Thyroid gland (tissue), 4 donors: Measurements from ENCODE around the gene PRKAB1. TPM values are rescaled to one million over a fixed set of nuclear protein-coding genes. Genes with fewer than 3 reads are reported as not detected.
A peak's percentile ranks its signal among the peaks of the same experiment; 100 is the strongest.
"Not testable (repeated sequence)": the region's sequence is repeated elsewhere in the genome, so short reads cannot be mapped to it uniquely, and the experiment has no call there.

Source experiments
- DNase-seq, 2 donors: peaks; one replicate each; pipeline ENCODE4 v3.0.0-alpha.2; 2019
- H3K27ac ChIP-seq, 3 donors: fragments of 200-600 bp; sonication (generic); 1 replicate in 2 of 3; 2 replicates in 1 of 3; pipeline ENCODE4 v1.5.1; 2016 to 2019; ENCODE audit warnings: mild to moderate bottlenecking in 1 of 3, moderate library complexity in 1 of 3
- H3K27me3 ChIP-seq: fragments of 200-600 bp; sonication (generic); one replicate; pipeline ENCODE4 v1.5.1; 2019
- H3K36me3 ChIP-seq, 2 donors: fragments of 200-600 bp; sonication (generic); one replicate each; pipeline ENCODE4 v1.5.1; 2016 to 2019
- H3K4me1 ChIP-seq, 2 donors: fragments of 200-600 bp; sonication (generic); one replicate each; pipeline ENCODE4 v1.5.1; 2017 to 2019
- H3K4me3 ChIP-seq, 3 donors: fragments of 200-600 bp; sonication (generic); replicated peaks in 1 of 3; 1 replicate in 2 of 3; 2 replicates in 1 of 3; pipeline ENCODE4 v1.5.1; 2016; ENCODE audit warnings: mild to moderate bottlenecking in 1 of 3
- H3K9me3 ChIP-seq: fragments of 200-600 bp; sonication (generic); one replicate; pipeline ENCODE4 v1.5.1; 2017
- POLR2A ChIP-seq, 2 donors: fragments of 450-650 bp; IDR thresholded peaks; one replicate each; pipeline ENCODE4 v1.6.1; 2017; ENCODE audit warnings: antibody characterized with exemption in 2 of 2, mild to moderate bottlenecking in 2 of 2, moderate library complexity in 1 of 2
- WGBS, 2 donors: methylation state at CpG; one replicate each; pipeline ENCODE4 v1.1.5; 2017; 5-methylcytosine and 5-hydroxymethylcytosine counted together
- intact Hi-C: fragments of 100-400 bp; cut with DNase I; formaldehyde crosslinking; loops from one replicate; pipeline ENCODE4 v1.15.1; 2023
- total RNA-seq, 4 donors: library from RNA; depleted of rRNA; stranded (reverse); fragments of >200 nt; gene quantifications; one replicate each; pipeline ENCODE4 v1.2.3, GENCODE V29; 2016
- TF ChIP-seq, protein P1 (sequence below), 6 experiments: fragments of 200-600 bp in 3 of 6; fragments of 450-650 bp in 3 of 6; sonication (generic) in 3 of 6; IDR thresholded peaks; one replicate each; pipeline ENCODE4 v1.5.1; 2016 to 2019; ENCODE audit warnings: antibody characterized with exemption in 6 of 6, mild to moderate bottlenecking in 2 of 6, inconsistent platforms in 1 of 6, moderate library complexity in 1 of 6

PRKAB1 gene, protein sequence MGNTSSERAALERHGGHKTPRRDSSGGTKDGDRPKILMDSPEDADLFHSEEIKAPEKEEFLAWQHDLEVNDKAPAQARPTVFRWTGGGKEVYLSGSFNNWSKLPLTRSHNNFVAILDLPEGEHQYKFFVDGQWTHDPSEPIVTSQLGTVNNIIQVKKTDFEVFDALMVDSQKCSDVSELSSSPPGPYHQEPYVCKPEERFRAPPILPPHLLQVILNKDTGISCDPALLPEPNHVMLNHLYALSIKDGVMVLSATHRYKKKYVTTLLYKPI
- 100 to 1,000 TPM in 1 of 4 donors, 10 to 100 TPM in 3; 22.5 to 197 (median 32.3) TPM for total RNA-seq

DNA sequence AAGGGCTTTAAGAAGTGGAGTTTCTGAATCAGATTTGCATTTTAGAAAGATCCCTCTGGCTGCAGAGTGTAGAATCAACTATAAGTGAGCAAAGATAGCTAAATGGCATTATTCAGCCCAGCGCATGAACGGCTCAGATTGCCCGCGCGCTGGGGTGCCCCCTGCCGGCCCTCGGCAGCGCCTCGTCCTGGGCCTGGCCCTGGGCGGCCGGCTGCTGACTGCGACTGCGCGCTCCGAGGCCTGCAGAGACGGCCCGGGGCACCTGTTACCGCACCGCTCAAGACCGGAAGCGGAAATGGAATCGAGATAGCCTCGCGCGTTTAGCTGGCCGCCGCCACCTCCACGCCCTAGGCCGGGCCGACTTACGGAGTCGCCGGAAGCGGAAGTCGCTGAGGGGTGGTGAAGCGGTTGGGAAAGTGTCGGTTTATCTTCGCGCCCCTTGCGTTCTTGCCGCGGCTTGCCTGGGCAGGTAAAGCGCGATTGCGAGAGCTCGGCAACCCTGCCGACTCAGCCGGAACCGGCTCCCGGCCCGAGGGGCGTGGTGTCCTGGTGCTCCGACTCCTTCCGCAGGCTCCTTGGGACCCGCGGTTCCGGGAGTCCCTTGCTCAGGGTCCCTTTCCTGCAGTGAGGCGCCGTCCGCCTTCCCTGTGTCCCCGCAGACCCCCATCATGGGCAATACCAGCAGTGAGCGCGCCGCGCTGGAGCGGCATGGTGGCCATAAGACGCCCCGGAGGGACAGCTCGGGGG lies at the start of gene PRKAB1:
Gene PRKAB1 (plus strand): TSS at position 557 of the 747 bp plus-strand sequence. CDS start 112 bp downstream, at position 669.
- peaks cover 6 to 7% of the 10 kb centered on the region in 2 donors for H3K36me3 ChIP-seq
- peak; percentile 98 for DNase-seq
- peaks cover 15 to 22% of the 10 kb centered on the region in 2 donors for H3K4me1 ChIP-seq
- intact Hi-C loops: no loop called here
- H3K27me3 ChIP-seq: no peaks in the 10 kb centered on the region
- no peaks in the 10 kb centered on the region for H3K9me3 ChIP-seq
- TF ChIP-seq POLR2A (IDR thresholded peaks at IDR 0.05): peak in 1 of 2 donors; percentile 86
- TF ChIP-seq, protein P1, sequence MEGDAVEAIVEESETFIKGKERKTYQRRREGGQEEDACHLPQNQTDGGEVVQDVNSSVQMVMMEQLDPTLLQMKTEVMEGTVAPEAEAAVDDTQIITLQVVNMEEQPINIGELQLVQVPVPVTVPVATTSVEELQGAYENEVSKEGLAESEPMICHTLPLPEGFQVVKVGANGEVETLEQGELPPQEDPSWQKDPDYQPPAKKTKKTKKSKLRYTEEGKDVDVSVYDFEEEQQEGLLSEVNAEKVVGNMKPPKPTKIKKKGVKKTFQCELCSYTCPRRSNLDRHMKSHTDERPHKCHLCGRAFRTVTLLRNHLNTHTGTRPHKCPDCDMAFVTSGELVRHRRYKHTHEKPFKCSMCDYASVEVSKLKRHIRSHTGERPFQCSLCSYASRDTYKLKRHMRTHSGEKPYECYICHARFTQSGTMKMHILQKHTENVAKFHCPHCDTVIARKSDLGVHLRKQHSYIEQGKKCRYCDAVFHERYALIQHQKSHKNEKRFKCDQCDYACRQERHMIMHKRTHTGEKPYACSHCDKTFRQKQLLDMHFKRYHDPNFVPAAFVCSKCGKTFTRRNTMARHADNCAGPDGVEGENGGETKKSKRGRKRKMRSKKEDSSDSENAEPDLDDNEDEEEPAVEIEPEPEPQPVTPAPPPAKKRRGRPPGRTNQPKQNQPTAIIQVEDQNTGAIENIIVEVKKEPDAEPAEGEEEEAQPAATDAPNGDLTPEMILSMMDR (IDR thresholded peaks at IDR 0.05): peak; percentile 60 to 97 (median 90)
- peak within 1 kb of the TSS; percentile 43 to 90 (median 90) for H3K4me3 ChIP-seq
- 0 to 1% methylated on average over 17 to 20 of the region's 69 CpGs for WGBS, 2 donors
- H3K27ac ChIP-seq: peak within 1 kb of the TSS; percentile 81 to 92 (median 89)

DNA sequence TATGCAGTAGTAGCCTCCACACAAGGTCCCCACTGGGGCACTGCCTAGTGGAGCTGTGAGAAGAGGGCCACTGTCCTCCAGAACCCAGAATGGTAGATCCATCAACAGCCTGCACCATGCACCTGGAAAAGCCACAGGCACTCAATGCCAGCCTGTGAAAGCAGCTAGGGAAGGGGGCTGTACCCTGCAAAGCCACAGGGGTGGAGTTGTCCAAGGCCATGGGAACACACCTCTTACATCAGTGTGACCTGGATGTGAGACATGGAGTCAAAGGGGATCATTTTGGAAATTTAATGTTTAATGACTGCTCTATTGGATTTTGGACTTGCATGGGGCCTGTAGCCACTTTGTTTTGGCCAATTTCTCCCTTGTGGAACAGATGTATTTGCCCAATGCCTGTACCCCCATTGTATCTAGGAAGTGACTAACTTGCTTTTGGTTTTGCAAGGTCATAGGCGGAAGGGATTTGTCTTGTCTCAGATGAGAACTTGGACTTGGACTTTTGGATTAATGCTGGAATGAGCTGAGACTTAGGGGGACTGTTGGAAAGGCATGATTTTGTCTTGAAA lies 49.5 kb upstream of the PRKAB1 start:
- 90 to 100% methylated on average over 1 of the region's 1 CpG for WGBS, 2 donors
- DNase-seq, H3K4me3 ChIP-seq, H3K36me3 ChIP-seq, H3K27me3 ChIP-seq, H3K9me3 ChIP-seq, intact Hi-C loops: not testable (repeated sequence)
- peaks cover 4 to 20% of the 10 kb centered on the region in 2 donors for H3K4me1 ChIP-seq
- peak overlapping the region in 1 of 3 donors; percentile 17 for H3K27ac ChIP-seq

DNA sequence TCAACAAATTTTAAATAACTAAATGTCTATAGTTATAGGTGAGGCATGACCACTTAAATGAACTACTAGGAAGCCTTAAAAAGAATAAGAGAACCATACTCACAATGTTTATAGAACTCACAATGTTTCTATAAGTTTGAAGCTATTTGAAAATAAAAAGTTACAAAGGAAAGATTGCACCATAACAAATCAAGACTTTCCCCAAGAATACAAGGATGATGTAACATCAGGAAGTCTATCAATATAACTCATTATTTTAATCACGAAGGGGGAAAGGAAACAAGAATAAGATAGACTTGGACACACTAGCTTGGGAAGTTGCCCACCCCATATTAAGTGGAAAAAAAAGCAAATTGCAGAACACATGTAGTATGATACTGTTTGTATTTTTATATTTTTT lies 47.4 kb upstream of the PRKAB1 start:
- Histone ChIP-seq H3K27ac (peak overlapping the region in 1 of 3 donors; percentile 54), H3K4me1 (peaks cover 12 to 22% of the 10 kb centered on the region in 2 donors), H3K9me3 (no peaks in the 10 kb centered on the region), H3K36me3 (no peaks in the 10 kb centered on the region), H3K27me3 (no peaks in the 10 kb centered on the region), H3K4me3 (no peak overlapping the region)
- TF ChIP-seq, protein P1 (IDR thresholded peaks at IDR 0.05): no peak
- TF ChIP-seq POLR2A (IDR thresholded peaks at IDR 0.05): no peak
- WGBS, 2 donors: 66 to 70% methylated on average over 1 of the region's 1 CpG
- intact Hi-C loops: no loop called here
- no peak for DNase-seq

DNA sequence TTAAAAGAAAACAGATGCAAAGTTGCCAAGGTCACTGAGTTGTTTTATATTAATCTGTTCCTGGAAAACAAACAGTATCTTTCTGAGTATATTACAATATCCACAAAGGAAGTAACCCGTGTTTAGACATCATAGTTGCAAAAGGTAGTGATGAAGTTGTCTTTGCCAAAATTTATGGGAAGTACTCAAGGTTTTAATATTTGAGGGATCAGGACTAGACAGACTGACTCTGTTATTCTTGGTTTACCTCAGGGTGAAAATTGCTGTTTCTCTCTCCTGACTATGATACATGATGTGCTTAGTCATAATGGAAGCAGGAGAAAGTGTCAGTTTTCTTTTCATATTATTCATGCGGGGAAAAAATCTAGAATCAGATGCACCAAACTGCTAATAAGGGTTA lies 46.1 kb upstream of the PRKAB1 start:
- H3K4me1 ChIP-seq: peaks cover 12 to 22% of the 10 kb centered on the region in 2 donors
- H3K9me3 ChIP-seq: no peaks in the 10 kb centered on the region
- TF ChIP-seq, protein P1 (IDR thresholded peaks at IDR 0.05): no peak
- TF ChIP-seq POLR2A (IDR thresholded peaks at IDR 0.05): no peak
- no peaks in the 10 kb centered on the region for H3K27me3 ChIP-seq
- WGBS, 2 donors: 64 to 70% methylated on average over 2 of the region's 2 CpGs
- DNase-seq: no peak
- no peak overlapping the region for H3K4me3 ChIP-seq
- intact Hi-C loops: no loop called here
- no peaks in the 10 kb centered on the region for H3K36me3 ChIP-seq
- peak overlapping the region in 2 of 3 donors; percentile 54 to 72 for H3K27ac ChIP-seq

DNA sequence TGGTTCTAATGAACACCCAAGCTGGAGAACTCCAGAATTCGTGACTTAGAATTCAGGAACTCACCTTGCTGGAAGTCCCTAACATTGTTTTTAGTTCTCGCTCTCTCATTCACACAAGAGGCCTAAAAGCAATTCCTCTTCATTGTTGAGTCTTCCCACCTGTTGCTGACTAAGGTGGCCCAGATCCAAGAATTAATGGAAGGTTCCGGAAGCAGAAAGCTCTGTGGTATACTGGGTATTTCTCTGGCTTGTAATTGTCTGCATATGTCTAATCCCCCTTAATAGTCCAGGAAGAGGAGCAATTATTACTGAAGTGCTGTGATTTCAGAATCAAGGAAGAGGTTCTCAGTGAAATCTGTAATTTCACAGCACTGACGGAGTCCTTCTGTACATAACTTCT lies 43.0 kb upstream of the PRKAB1 start:
- H3K36me3 ChIP-seq: no peaks in the 10 kb centered on the region
- DNase-seq: no peak
- H3K4me3 ChIP-seq: no peak overlapping the region
- no peaks in the 10 kb centered on the region for H3K9me3 ChIP-seq
- H3K27ac ChIP-seq: peak overlapping the region in 2 of 3 donors; percentile 54 to 77
- no peaks in the 10 kb centered on the region for H3K27me3 ChIP-seq
- 55 to 70% methylated on average over 4 of the region's 4 CpGs for WGBS, 2 donors
- peaks cover 12 to 22% of the 10 kb centered on the region in 2 donors for H3K4me1 ChIP-seq
- TF ChIP-seq, protein P1 (IDR thresholded peaks at IDR 0.05): no peak
- peak in 1 of 2 donors; percentile 22 for TF ChIP-seq POLR2A (IDR thresholded peaks at IDR 0.05)
- intact Hi-C loops: no loop called here
